ENCODE data around the gene ATP8B1.

GRCh38 chr18:57850063-57850462 is 46.9 kb upstream of the ATP8B1 start:
- no peak for TF ChIP-seq TAF1 (IDR thresholded peaks at IDR 0.05; ENCODE audit: low read depth, low read length)
- TF ChIP-seq, protein P1, sequence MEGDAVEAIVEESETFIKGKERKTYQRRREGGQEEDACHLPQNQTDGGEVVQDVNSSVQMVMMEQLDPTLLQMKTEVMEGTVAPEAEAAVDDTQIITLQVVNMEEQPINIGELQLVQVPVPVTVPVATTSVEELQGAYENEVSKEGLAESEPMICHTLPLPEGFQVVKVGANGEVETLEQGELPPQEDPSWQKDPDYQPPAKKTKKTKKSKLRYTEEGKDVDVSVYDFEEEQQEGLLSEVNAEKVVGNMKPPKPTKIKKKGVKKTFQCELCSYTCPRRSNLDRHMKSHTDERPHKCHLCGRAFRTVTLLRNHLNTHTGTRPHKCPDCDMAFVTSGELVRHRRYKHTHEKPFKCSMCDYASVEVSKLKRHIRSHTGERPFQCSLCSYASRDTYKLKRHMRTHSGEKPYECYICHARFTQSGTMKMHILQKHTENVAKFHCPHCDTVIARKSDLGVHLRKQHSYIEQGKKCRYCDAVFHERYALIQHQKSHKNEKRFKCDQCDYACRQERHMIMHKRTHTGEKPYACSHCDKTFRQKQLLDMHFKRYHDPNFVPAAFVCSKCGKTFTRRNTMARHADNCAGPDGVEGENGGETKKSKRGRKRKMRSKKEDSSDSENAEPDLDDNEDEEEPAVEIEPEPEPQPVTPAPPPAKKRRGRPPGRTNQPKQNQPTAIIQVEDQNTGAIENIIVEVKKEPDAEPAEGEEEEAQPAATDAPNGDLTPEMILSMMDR (IDR thresholded peaks at IDR 0.05; ENCODE audit: control extremely low read depth in 1 of 3, insufficient read depth in 1 of 3, low read depth in 1 of 3, low read length in 3 of 3), result no peak
- no peak for TF ChIP-seq TEAD4 (IDR thresholded peaks at IDR 0.05; ENCODE audit: low read depth, low read length)
- TF ChIP-seq POLR2AphosphoS5 (IDR thresholded peaks at IDR 0.05; ENCODE audit: low read depth, low read length), result no peak
- no peak for TF ChIP-seq JUN (IDR thresholded peaks at IDR 0.05; ENCODE audit: low read depth, low read length)
- no peak for TF ChIP-seq POLR2A (IDR thresholded peaks at IDR 0.05; ENCODE audit: control extremely low read depth in 1 of 2, low read depth in 2 of 2, low read length in 2 of 2)
- TF ChIP-seq CHD2 (IDR thresholded peaks at IDR 0.05; ENCODE audit: low read length), result no peak
- no peak for TF ChIP-seq HDAC2 (IDR thresholded peaks at IDR 0.05; ENCODE audit: borderline replicate concordance in 1 of 2, low read depth in 2 of 2, low read length in 2 of 2)
- no peak for TF ChIP-seq MAX (IDR thresholded peaks at IDR 0.05)
- TF ChIP-seq SP2 (IDR thresholded peaks at IDR 0.05; ENCODE audit: low read length), result no peak
- TF ChIP-seq NRF1 (IDR thresholded peaks at IDR 0.05; ENCODE audit: low read depth, low read length), result no peak

Measured in H1 (cell line).